ENCODE data around the gene MZB1. TPM values are rescaled to one million over a fixed set of nuclear protein-coding genes. Genes with fewer than 3 reads are reported as not detected.

MZB1 gene
- total and polyA plus RNA-seq, 2 of the 13 experiments (the other 11 are each of a cell fraction or from before 2014, with no cell fraction given), result 0.31 to 0.40 TPM

GRCh38 chr5:139341689-139342422, 47.9 kb downstream of the MZB1 start, which contains the start of gene PAIP2 (continued):
- TF ChIP-seq FOXP4 (CRISPR knock-in tag; IDR thresholded peaks at IDR 0.05) (peak; percentile 47; the same call in 1 of the 2 replicates), CCDC6 (CRISPR knock-in tag; IDR thresholded peaks at IDR 0.05) (0 out of 2 replicates have a peak, but pooled peaks have one; percentile 32), ZNF713 (CRISPR knock-in tag; IDR thresholded peaks at IDR 0.05) (no peak), ZSCAN20 (CRISPR knock-in tag; IDR thresholded peaks at IDR 0.05; ENCODE audit: borderline replicate concordance) (no peak), ZNF282 (IDR thresholded peaks at IDR 0.05; ENCODE audit: partially characterized antibody) (no peak), ZSCAN22 (CRISPR knock-in tag; IDR thresholded peaks at IDR 0.05) (no peak), ZFP37 (CRISPR knock-in tag; IDR thresholded peaks at IDR 0.05; ENCODE audit: borderline replicate concordance) (peak; percentile 78; the same call in 1 of the 2 replicates), SRSF4 (IDR thresholded peaks at IDR 0.05; ENCODE audit: low read depth, low read length, poor library complexity, severe bottlenecking) (no peak), ATF1 (CRISPR knock-in tag; IDR thresholded peaks at IDR 0.05) (peak; percentile 70; the same call in 1 of the 2 replicates), HOXA9 (CRISPR knock-in tag; IDR thresholded peaks at IDR 0.05; ENCODE audit: borderline replicate concordance) (peak; percentile 16; the same call in 1 of the 2 replicates)
